ENCODE measurements around the gene SMU1. TPM values are rescaled to one million over a fixed set of nuclear protein-coding genes. Genes with fewer than 3 reads are reported as not detected.

SMU1 gene
- total and polyA plus RNA-seq, 2 of the 13 experiments (the other 11 are each of a cell fraction or from before 2014, with no cell fraction given): 12.9 to 36.6 TPM

GRCh38 chr9:33114746-33115145, 38.3 kb upstream of the SMU1 start (continued):
- TF ChIP-seq TFE3 (CRISPR knock-in tag; IDR thresholded peaks at IDR 0.05): no peak
- TF ChIP-seq ZNF136 (CRISPR knock-in tag; IDR thresholded peaks at IDR 0.05; ENCODE audit: low read depth): no peak
- no peak for TF ChIP-seq ZNF713 (CRISPR knock-in tag; IDR thresholded peaks at IDR 0.05)
- no peak for TF ChIP-seq ZNF770 (CRISPR knock-in tag; IDR thresholded peaks at IDR 0.05)
- no peak for TF ChIP-seq ZGPAT (CRISPR knock-in tag; IDR thresholded peaks at IDR 0.05)
- no peak for TF ChIP-seq ZNF350 (CRISPR knock-in tag; IDR thresholded peaks at IDR 0.05; ENCODE audit: borderline replicate concordance, low read depth)
- no peak for TF ChIP-seq ESRRA (CRISPR knock-in tag; IDR thresholded peaks at IDR 0.05; ENCODE audit: low read depth)
